Measurements from ENCODE around the gene PPAN. TPM values are rescaled to one million over a fixed set of nuclear protein-coding genes. Genes with fewer than 3 reads are reported as not detected.

Gene PPAN
- total RNA-seq, 2 experiments from 2014 or later = 59.7 to 60.0 TPM

- CTCF ChIA-PET = interaction anchor here (0.8 to 4.4 kb wide), 3 partner anchors 10 to 14 kb away, joined by 3 to 20 read pairs (median 4); partner anchors contain the start of gene EIF3G
- H3K27me3 Mint-ChIP-seq (ENCODE audit: low read depth) = no peaks in the 10 kb centered on the region
- H3K4me3 Mint-ChIP-seq = no peak overlapping the region
- intact Hi-C loops (cut with micrococcal nuclease) = loop anchor here (5.0 kb wide), 1 partner anchor 178 kb away; no protein-coding TSS in a partner anchor
- no peaks in the 10 kb centered on the region for H3K9me3 Mint-ChIP-seq
- H3K36me3 Mint-ChIP-seq (ENCODE audit: low read depth) = peaks cover 55% of the 10 kb centered on the region
- peaks cover 60% of the 10 kb centered on the region for H3K4me1 Mint-ChIP-seq (ENCODE audit: low read depth)
- no peak for DNase-seq
- H3K27ac Mint-ChIP-seq = peak overlapping the region; percentile 53
These were observed 4.2 kb downstream of the PPAN start for GRCh38 chr19:10110076-10110971.

GRCh38 chr19:10110972-10111317 lies 4.8 kb downstream of the PPAN start:
- Mint-ChIP-seq H3K27ac (peak overlapping the region; percentile 53), H3K4me1 (ENCODE audit: low read depth) (peaks cover 55% of the 10 kb centered on the region), H3K36me3 (ENCODE audit: low read depth) (peaks cover 57% of the 10 kb centered on the region), H3K27me3 (ENCODE audit: low read depth) (no peaks in the 10 kb centered on the region), H3K9me3 (no peaks in the 10 kb centered on the region), H3K4me3 (no peak overlapping the region)
- DNase-seq = no peak
- intact Hi-C loops (cut with micrococcal nuclease) = loop anchor here (5.0 kb wide), 1 partner anchor 179 kb away; no protein-coding TSS in a partner anchor
- CTCF ChIA-PET = interaction anchor here (0.6 to 1.3 kb wide), 3 partner anchors 12 to 112 kb away, joined by 3 to 4 read pairs (median 3); no protein-coding TSS in a partner anchor

GRCh38 chr19:10111405-10111811 lies 5.2 kb downstream of the PPAN start, which contains the start of gene P2RY11:
Gene P2RY11, plus strand, starts transcription at chr19:10111693. Its CDS starts 29 bp downstream, at chr19:10111722.
- Mint-ChIP-seq H3K27me3 (ENCODE audit: low read depth) (no peaks in the 10 kb centered on the region), H3K4me3 (no peak within 1 kb of the TSS), H3K36me3 (ENCODE audit: low read depth) (peaks cover 59% of the 10 kb centered on the region), H3K27ac (peak within 1 kb of the TSS; percentile 89), H3K9me3 (no peaks in the 10 kb centered on the region), H3K4me1 (ENCODE audit: low read depth) (peaks cover 58% of the 10 kb centered on the region)
- DNase-seq = peak; percentile 26
- CTCF ChIA-PET = interaction anchor here (0.6 to 1.3 kb wide), 4 partner anchors 9 to 112 kb away, joined by 3 to 4 read pairs (median 4); no protein-coding TSS in a partner anchor
- intact Hi-C loops (cut with micrococcal nuclease) = loop anchor here (5.0 kb wide), 1 partner anchor 179 kb away; no protein-coding TSS in a partner anchor

- DNase-seq = peak; percentile 37
- H3K4me1 Mint-ChIP-seq (ENCODE audit: low read depth) = peaks cover 54% of the 10 kb centered on the region
- H3K9me3 Mint-ChIP-seq = no peaks in the 10 kb centered on the region
- intact Hi-C loops (cut with micrococcal nuclease) = loop anchor here (2.0 to 5.0 kb wide), 2 partner anchors 37 to 180 kb away; no protein-coding TSS in a partner anchor
- peaks cover 55% of the 10 kb centered on the region for H3K36me3 Mint-ChIP-seq (ENCODE audit: low read depth)
- H3K27me3 Mint-ChIP-seq (ENCODE audit: low read depth) = no peaks in the 10 kb centered on the region
- CTCF ChIA-PET = interaction anchor here (0.7 to 3.7 kb wide), 6 partner anchors 8 to 137 kb away, joined by 3 to 17 read pairs (median 6); no protein-coding TSS in a partner anchor
- peak overlapping the region; percentile 89 for H3K27ac Mint-ChIP-seq
- H3K4me3 Mint-ChIP-seq = no peak overlapping the region
These were observed 6.0 kb downstream of the PPAN start for GRCh38 chr19:10112037-10112761.

GRCh38 chr19:10112895-10113591 lies 6.9 kb downstream of the PPAN start:
- CTCF ChIA-PET = interaction anchor here (0.6 to 3.7 kb wide), 7 partner anchors 9 to 181 kb away, joined by 3 to 17 read pairs (median 7); no protein-coding TSS in a partner anchor
- peak overlapping the region; percentile 32 for H3K4me3 Mint-ChIP-seq
- H3K9me3 Mint-ChIP-seq = no peaks in the 10 kb centered on the region
- peaks cover 46% of the 10 kb centered on the region for H3K36me3 Mint-ChIP-seq (ENCODE audit: low read depth)
- no peaks in the 10 kb centered on the region for H3K27me3 Mint-ChIP-seq (ENCODE audit: low read depth)
- peak; percentile 70 for DNase-seq
- peaks cover 48% of the 10 kb centered on the region for H3K4me1 Mint-ChIP-seq (ENCODE audit: low read depth)
- peak overlapping the region; percentile 89 for H3K27ac Mint-ChIP-seq
- intact Hi-C loops (cut with micrococcal nuclease) = loop anchor here (1.0 to 5.0 kb wide), 4 partner anchors 9 to 181 kb away; no protein-coding TSS in a partner anchor

- Mint-ChIP-seq H3K27me3 (ENCODE audit: low read depth) (no peaks in the 10 kb centered on the region), H3K36me3 (ENCODE audit: low read depth) (peaks cover 41% of the 10 kb centered on the region), H3K4me3 (no peak overlapping the region), H3K27ac (no peak overlapping the region), H3K4me1 (ENCODE audit: low read depth) (peaks cover 45% of the 10 kb centered on the region), H3K9me3 (no peaks in the 10 kb centered on the region)
- CTCF ChIA-PET = interaction anchor here (0.6 to 3.7 kb wide), 6 partner anchors 10 to 181 kb away, joined by 3 to 17 read pairs (median 9); no protein-coding TSS in a partner anchor
- intact Hi-C loops (cut with micrococcal nuclease) = loop anchor here (1.0 to 5.0 kb wide), 4 partner anchors 9 to 181 kb away; no protein-coding TSS in a partner anchor
- no peak for DNase-seq
These were observed 7.4 kb downstream of the PPAN start for GRCh38 chr19:10113592-10113963.

- no peaks in the 10 kb centered on the region for H3K9me3 Mint-ChIP-seq
- DNase-seq = no peak
- peaks cover 40% of the 10 kb centered on the region for H3K36me3 Mint-ChIP-seq (ENCODE audit: low read depth)
- no peak overlapping the region for H3K4me3 Mint-ChIP-seq
- peak overlapping the region; percentile 41 for H3K27ac Mint-ChIP-seq
- no peaks in the 10 kb centered on the region for H3K27me3 Mint-ChIP-seq (ENCODE audit: low read depth)
- intact Hi-C loops (cut with micrococcal nuclease) = loop anchor here (1.0 to 5.0 kb wide), 4 partner anchors 10 to 182 kb away; no protein-coding TSS in a partner anchor
- CTCF ChIA-PET = interaction anchor here (2.4 to 3.7 kb wide), 3 partner anchors 10 to 136 kb away, joined by 7 to 17 read pairs (median 14); no protein-coding TSS in a partner anchor
- peaks cover 49% of the 10 kb centered on the region for H3K4me1 Mint-ChIP-seq (ENCODE audit: low read depth)
These were observed 7.9 kb downstream of the PPAN start for GRCh38 chr19:10113964-10114650.

GRCh38 chr19:10114651-10115391 lies 8.7 kb downstream of the PPAN start:
- CTCF ChIA-PET = interaction anchor here (2.4 to 3.7 kb wide), 3 partner anchors 11 to 135 kb away, joined by 7 to 17 read pairs (median 14); no protein-coding TSS in a partner anchor
- intact Hi-C loops (cut with micrococcal nuclease) = loop anchor here (5.0 kb wide), 1 partner anchor 183 kb away; no protein-coding TSS in a partner anchor
- Mint-ChIP-seq H3K27me3 (ENCODE audit: low read depth) (no peaks in the 10 kb centered on the region), H3K27ac (peak overlapping the region; percentile 41), H3K4me3 (no peak overlapping the region), H3K36me3 (ENCODE audit: low read depth) (peaks cover 33% of the 10 kb centered on the region), H3K4me1 (ENCODE audit: low read depth) (peaks cover 45% of the 10 kb centered on the region), H3K9me3 (no peaks in the 10 kb centered on the region)
- DNase-seq = no peak

- Mint-ChIP-seq H3K36me3 (ENCODE audit: low read depth) (peaks cover 28% of the 10 kb centered on the region), H3K27me3 (ENCODE audit: low read depth) (no peaks in the 10 kb centered on the region), H3K9me3 (no peaks in the 10 kb centered on the region), H3K27ac (no peak overlapping the region), H3K4me3 (no peak overlapping the region), H3K4me1 (ENCODE audit: low read depth) (peaks cover 42% of the 10 kb centered on the region)
- intact Hi-C loops (cut with micrococcal nuclease) = no loop called here
- DNase-seq = no peak
- CTCF ChIA-PET = interaction anchor here (3.7 kb wide), 1 partner anchor 12 kb away, joined by 17 read pairs; no protein-coding TSS in a partner anchor
These were observed 9.4 kb downstream of the PPAN start for GRCh38 chr19:10115392-10116084.

Measured in activated naive CD4-positive, alpha-beta T cell treated with anti-CD3 and anti-CD28 coated beads for 36 hours (primary cell).